ENCODE measurements around the gene RNF114. TPM values are rescaled to one million over a fixed set of nuclear protein-coding genes. Genes with fewer than 3 reads are reported as not detected.

The RNF114 gene
- total RNA-seq, 2 donors from 2014 or later: 82.0 to 181 TPM

- DNase-seq (peak; percentile 51 to 64 (median 56)), ATAC-seq (no peak)
- Histone ChIP-seq H3K27ac (peak overlapping the region; percentile 37 to 97 (median 94)), H3K27me3 (no peaks in the 10 kb centered on the region), H3K4me1 (peaks cover 53% of the 10 kb centered on the region), H3K36me3 (replicated peaks in 1 of 2; ENCODE audit: insufficient read depth in 1 of 2, low read depth in 2 of 2) (peaks cover 0 to 4% of the 10 kb centered on the region in 2 donors), H3K4me3 (no peak overlapping the region), H3K9me3 (no peaks in the 10 kb centered on the region)
- intact Hi-C loops (cut with DNase I): no loop called here
- TF ChIP-seq POLR2A (IDR thresholded peaks at IDR 0.05) (no peak), CTCF (IDR thresholded peaks at IDR 0.05) (no peak)
- WGBS, 2 donors: 47 to 59% methylated on average over 12 of the region's 12 CpGs
Measured at GRCh38 chr20:49938173-49939163, 2.3 kb downstream of the RNF114 start.

GRCh38 chr20:49941456-49941855, 5.3 kb downstream of the RNF114 start:
- Histone ChIP-seq H3K4me1 (peaks cover 44% of the 10 kb centered on the region), H3K4me3 (no peak overlapping the region), H3K27me3 (no peaks in the 10 kb centered on the region), H3K27ac (peak overlapping the region in 2 of 4 donors; percentile 9 to 39), H3K36me3 (replicated peaks in 1 of 2; ENCODE audit: insufficient read depth in 1 of 2, low read depth in 2 of 2) (peaks cover 7 to 13% of the 10 kb centered on the region in 2 donors), H3K9me3 (no peaks in the 10 kb centered on the region)
- TF ChIP-seq POLR2A (IDR thresholded peaks at IDR 0.05): no peak
- no peak for TF ChIP-seq CTCF (IDR thresholded peaks at IDR 0.05)
- DNase-seq: no peak
- ATAC-seq: no peak
- WGBS, 2 donors: 89 to 90% methylated on average over 15 of the region's 15 CpGs
- intact Hi-C loops (cut with DNase I): no loop called here

DNA sequence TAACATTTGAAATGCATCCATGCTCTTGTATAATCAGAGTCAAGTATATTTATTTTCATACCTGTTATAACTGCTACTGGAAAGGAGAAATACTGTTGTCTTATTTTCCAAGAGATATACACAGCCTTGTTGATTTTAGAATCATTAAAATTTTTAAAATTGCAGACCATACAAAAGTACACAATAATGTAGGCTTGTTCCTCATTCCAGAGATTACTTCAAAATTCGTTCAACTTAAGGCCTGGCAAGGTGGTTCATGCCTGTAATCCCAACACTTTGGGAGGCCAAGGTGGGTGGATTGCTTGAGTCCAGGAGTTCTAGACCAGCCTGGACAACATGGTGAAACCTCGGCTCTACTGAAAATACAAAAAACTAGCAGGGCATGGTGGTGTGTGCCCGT, 6.1 kb downstream of the RNF114 start:
- peaks cover 42% of the 10 kb centered on the region for H3K4me1 ChIP-seq
- peak overlapping the region in 3 of 4 donors; percentile 9 to 56 (median 30) for H3K27ac ChIP-seq
- TF ChIP-seq CTCF (IDR thresholded peaks at IDR 0.05): no peak
- intact Hi-C loops (cut with DNase I): no loop called here
- DNase-seq (no peak), ATAC-seq (peak; percentile 28)
- no peaks in the 10 kb centered on the region for H3K9me3 ChIP-seq
- no peaks in the 10 kb centered on the region for H3K27me3 ChIP-seq
- WGBS, 2 donors: 55 to 57% methylated on average over 3 of the region's 3 CpGs
- peaks cover 7 to 14% of the 10 kb centered on the region in 2 donors for H3K36me3 ChIP-seq (replicated peaks in 1 of 2; ENCODE audit: insufficient read depth in 1 of 2, low read depth in 2 of 2)
- H3K4me3 ChIP-seq: no peak overlapping the region

- H3K36me3 ChIP-seq (replicated peaks in 1 of 2; ENCODE audit: insufficient read depth in 1 of 2, low read depth in 2 of 2): peaks cover 7 to 14% of the 10 kb centered on the region in 2 donors
- DNase-seq (no peak), ATAC-seq (no peak)
- no peaks in the 10 kb centered on the region for H3K27me3 ChIP-seq
- intact Hi-C loops (cut with DNase I): no loop called here
- TF ChIP-seq POLR2A (IDR thresholded peaks at IDR 0.05) (no peak), CTCF (IDR thresholded peaks at IDR 0.05) (no peak)
- H3K9me3 ChIP-seq: no peaks in the 10 kb centered on the region
- H3K4me3 ChIP-seq: no peak overlapping the region
- WGBS, 2 donors: 90 to 91% methylated on average over 2 to 3 of the region's 3 CpGs
- no peak overlapping the region for H3K27ac ChIP-seq
- H3K4me1 ChIP-seq: peaks cover 36% of the 10 kb centered on the region
Measured at GRCh38 chr20:49942942-49943341, 6.7 kb downstream of the RNF114 start.
